SK-N-SH (cell line): Measurements from ENCODE around the gene EEFSEC. TPM values are rescaled to one million over a fixed set of nuclear protein-coding genes. Genes with fewer than 3 reads are reported as not detected.

Experiments used
- CTCF ChIA-PET: fragments of 300-600, 350-600 bp; formaldehyde crosslinking; extraction: SDS; loops from one replicate; lab custom pipeline; 2021; lab: Yijun Ruan, JAX
- POLR2A ChIA-PET: fragments of 350-600 bp; sonication (Branson Sonifier 250); formaldehyde crosslinking; extraction: SDS; loops from one replicate; lab custom pipeline; 2020; ENCODE audit warnings: antibody characterized with exemption, inconsistent platforms; lab: Yijun Ruan, JAX
- DNase-seq: peaks from one replicate; pipeline ENCODE4 v3.0.0; 2012
- H2AFZ ChIP-seq: fragments of 200-600 bp; sonication (generic); 2 replicates; pipeline ENCODE4 v1.8.1; 2016; ENCODE audit warnings: antibody characterized with exemption, mild to moderate bottlenecking, low read depth
- H3F3A ChIP-seq: fragments of 200-600 bp; sonication (generic); replicated peaks from 2 replicates; pipeline ENCODE3; 2016; ENCODE audit warnings: antibody characterized with exemption, mild to moderate bottlenecking; ENCODE audit not compliant: insufficient read depth
- H3K27ac ChIP-seq, 2 experiments: fragments of 200-500 bp in 1 of 2; fragments of 200-600 bp in 1 of 2; sonication (Bioruptor generic) in 1 of 2; sonication (generic), shearing (Covaris generic) in 1 of 2; 2 replicates each; pipeline versions ENCODE4 v1.5.1 to v1.6.1; 2014 to 2016; ENCODE audit warnings: low read depth in 2 of 2, inconsistent platforms in 1 of 2, low read length in 1 of 2, mild to moderate bottlenecking in 1 of 2, mixed read lengths in 1 of 2
- H3K27me3 ChIP-seq: fragments of 200-600 bp; sonication (generic), shearing (Covaris generic); 2 replicates; pipeline ENCODE4 v1.6.1; 2016; ENCODE audit warnings: mixed run types; ENCODE audit not compliant: insufficient read depth
- H3K36me3 ChIP-seq, 2 experiments: fragments of 200-500 bp in 1 of 2; fragments of 200-600 bp in 1 of 2; sonication (Bioruptor generic) in 1 of 2; sonication (generic) in 1 of 2; replicated peaks in 1 of 2; 2 replicates each; pipeline versions ENCODE3 to v1.5.1; 2014 to 2016; ENCODE audit warnings: low read length in 1 of 2, mild to moderate bottlenecking in 1 of 2; ENCODE audit not compliant: insufficient read depth in 2 of 2, control insufficient read depth in 1 of 2
- H3K4me1 ChIP-seq, 2 experiments: fragments of 200-500 bp in 1 of 2; fragments of 200-600 bp in 1 of 2; sonication (Bioruptor generic) in 1 of 2; sonication (generic), shearing (Covaris generic) in 1 of 2; 2 replicates each; pipeline versions ENCODE4 v1.5.1 to v1.6.1; 2014 to 2016; ENCODE audit warnings: low read depth in 1 of 2, low read length in 1 of 2, mixed run types in 1 of 2; ENCODE audit not compliant: insufficient read depth in 2 of 2, control insufficient read depth in 1 of 2
- H3K4me2 ChIP-seq: fragments of 200-600 bp; sonication (generic), shearing (Covaris generic); 2 replicates; pipeline ENCODE4 v1.6.1; 2017; ENCODE audit warnings: mixed run types
- H3K4me3 ChIP-seq, 2 experiments: fragments of 200-500 bp in 1 of 2; fragments of 200-600 bp in 1 of 2; sonication (Bioruptor generic) in 1 of 2; sonication (generic), shearing (Covaris generic) in 1 of 2; 2 replicates each; pipeline versions ENCODE4 v1.5.1 to v1.8.1; 2014 to 2016; ENCODE audit warnings: low read depth in 2 of 2, inconsistent platforms in 1 of 2, low read length in 1 of 2, mild to moderate bottlenecking in 1 of 2, mixed read lengths in 1 of 2, moderate library complexity in 1 of 2
- H3K79me2 ChIP-seq: fragments of 200-600 bp; sonication (generic); 2 replicates; pipeline ENCODE4 v1.8.1; 2017; ENCODE audit warnings: mild to moderate bottlenecking; ENCODE audit not compliant: insufficient read depth
- H3K9ac ChIP-seq: fragments of 200-600 bp; sonication (generic); 2 replicates; pipeline ENCODE4 v1.6.1; 2017; ENCODE audit warnings: mixed run types
- H3K9me2 ChIP-seq: fragments of 200-600 bp; sonication (generic); 2 replicates; pipeline ENCODE4 v1.6.1; 2017; ENCODE audit warnings: mixed run types
- H3K9me3 ChIP-seq: fragments of 200-600 bp; sonication (generic); 2 replicates; pipeline ENCODE4 v1.6.1; 2017; ENCODE audit warnings: mixed run types, mild to moderate bottlenecking, moderate library complexity
- H4K20me1 ChIP-seq: fragments of 200-600 bp; sonication (generic); 2 replicates; pipeline ENCODE4 v1.6.1; 2017; ENCODE audit warnings: mild to moderate bottlenecking, mixed run types; ENCODE audit not compliant: insufficient read depth
- CHD2 ChIP-seq: fragments of 150-350 bp; IDR thresholded peaks from 2 replicates; pipeline ENCODE4 v1.6.1; 2018; ENCODE audit warnings: low read length; ENCODE audit not compliant: partially characterized antibody
- FOSL2 ChIP-seq: IDR thresholded peaks from 2 replicates; pipeline ENCODE4 v1.4.0; 2012; ENCODE audit warnings: low read depth, mild to moderate bottlenecking, moderate library complexity, borderline replicate concordance
- JUND ChIP-seq: IDR thresholded peaks from 2 replicates; pipeline ENCODE4 v1.4.0; 2012
- MXI1 ChIP-seq: IDR thresholded peaks from 2 replicates; pipeline ENCODE4 v1.6.1; 2012; ENCODE audit warnings: mild to moderate bottlenecking, low read depth, low read length, improper control_type of control experiment
- POLR2AphosphoS5 ChIP-seq: IDR thresholded peaks from 2 replicates; pipeline ENCODE4 v1.6.1; 2012; ENCODE audit warnings: low read depth, low read length
- RAD21 ChIP-seq: IDR thresholded peaks from 2 replicates; pipeline ENCODE4 v1.6.1; 2012; ENCODE audit warnings: mild to moderate bottlenecking, low read length
- RCOR1 ChIP-seq: fragments of 150-350 bp; IDR thresholded peaks from 2 replicates; pipeline ENCODE4 v1.6.1; 2017; ENCODE audit warnings: antibody characterized with exemption, low read length
- RFX5 ChIP-seq: IDR thresholded peaks from 2 replicates; pipeline ENCODE4 v1.6.1; 2012; ENCODE audit warnings: mild to moderate bottlenecking, improper control_type of control experiment, low read length
- RXRA ChIP-seq: IDR thresholded peaks from 2 replicates; pipeline ENCODE4 v1.4.0; 2012; ENCODE audit warnings: low read depth, mild to moderate bottlenecking, borderline replicate concordance
- WGBS: methylation state at CpG from one replicate; pipeline ENCODE4 v1.1.6; 2017; ENCODE audit warnings: low lambda C conversion rate; 5-methylcytosine and 5-hydroxymethylcytosine counted together
- polyA plus RNA-seq, 3 experiments: library from polyadenylated mRNA; depleted of rRNA; stranded (reverse); fragments of >200 nt; gene quantifications; 2 replicates each; pipeline ENCODE4 v1.2.3, GENCODE V29; 2012
- TF ChIP-seq, protein P1 (sequence below): IDR thresholded peaks from 2 replicates; pipeline ENCODE4 v1.6.1; 2012; ENCODE audit warnings: mild to moderate bottlenecking, low read depth, low read length, moderate library complexity
- TF ChIP-seq, protein P2 (sequence below): IDR thresholded peaks from 2 replicates; pipeline ENCODE4 v1.4.0; 2012; ENCODE audit warnings: low read depth, borderline replicate concordance
- TF ChIP-seq, protein P3 (sequence below): IDR thresholded peaks from 2 replicates; pipeline ENCODE4 v1.4.0; 2012; ENCODE audit warnings: low read depth

EEFSEC gene
- polyA plus RNA-seq, 1 of the 3 experiments (the other 2 are of a cell fraction) = 12.4 TPM

DNA sequence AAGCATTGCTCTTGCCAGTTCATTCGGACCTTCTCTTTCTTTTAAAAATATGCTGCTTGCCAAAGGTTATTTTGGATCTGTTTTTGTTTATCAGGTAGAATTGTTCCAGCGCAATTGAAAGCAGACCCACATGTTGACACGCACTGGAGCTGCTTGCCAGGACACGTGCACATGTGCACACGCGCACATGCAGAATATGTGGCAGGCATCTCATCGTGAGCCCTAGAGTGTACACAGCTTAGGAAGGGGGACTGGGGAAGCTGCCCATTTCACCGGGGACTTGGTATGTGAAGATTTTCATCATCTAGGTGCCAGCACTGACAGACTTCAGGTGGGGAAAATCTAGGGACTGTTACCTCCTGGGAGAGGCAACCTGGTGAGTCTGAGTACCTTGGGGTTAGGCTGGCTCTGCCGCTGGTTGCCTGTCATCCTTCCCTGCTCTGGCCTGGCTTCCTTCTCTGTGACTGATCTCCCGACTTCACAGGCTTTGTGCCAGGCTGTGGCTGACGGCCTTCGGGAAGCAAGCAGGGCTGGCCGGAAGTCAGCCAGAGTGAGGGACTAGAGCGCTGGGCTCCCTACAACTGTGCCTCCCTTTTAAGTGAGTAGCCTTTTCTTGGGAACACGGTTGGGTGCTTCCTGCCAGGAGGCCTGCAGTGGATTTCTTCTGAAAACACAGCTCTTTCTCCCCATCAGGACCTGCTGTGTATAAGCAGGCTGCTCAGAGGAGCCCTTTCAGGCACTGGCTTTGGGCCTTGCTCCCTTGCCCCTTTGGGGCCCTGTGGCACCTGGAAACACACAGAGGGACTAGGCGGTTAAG is 129.3 kb downstream of the EEFSEC start (continued):
- TF ChIP-seq, protein P1, sequence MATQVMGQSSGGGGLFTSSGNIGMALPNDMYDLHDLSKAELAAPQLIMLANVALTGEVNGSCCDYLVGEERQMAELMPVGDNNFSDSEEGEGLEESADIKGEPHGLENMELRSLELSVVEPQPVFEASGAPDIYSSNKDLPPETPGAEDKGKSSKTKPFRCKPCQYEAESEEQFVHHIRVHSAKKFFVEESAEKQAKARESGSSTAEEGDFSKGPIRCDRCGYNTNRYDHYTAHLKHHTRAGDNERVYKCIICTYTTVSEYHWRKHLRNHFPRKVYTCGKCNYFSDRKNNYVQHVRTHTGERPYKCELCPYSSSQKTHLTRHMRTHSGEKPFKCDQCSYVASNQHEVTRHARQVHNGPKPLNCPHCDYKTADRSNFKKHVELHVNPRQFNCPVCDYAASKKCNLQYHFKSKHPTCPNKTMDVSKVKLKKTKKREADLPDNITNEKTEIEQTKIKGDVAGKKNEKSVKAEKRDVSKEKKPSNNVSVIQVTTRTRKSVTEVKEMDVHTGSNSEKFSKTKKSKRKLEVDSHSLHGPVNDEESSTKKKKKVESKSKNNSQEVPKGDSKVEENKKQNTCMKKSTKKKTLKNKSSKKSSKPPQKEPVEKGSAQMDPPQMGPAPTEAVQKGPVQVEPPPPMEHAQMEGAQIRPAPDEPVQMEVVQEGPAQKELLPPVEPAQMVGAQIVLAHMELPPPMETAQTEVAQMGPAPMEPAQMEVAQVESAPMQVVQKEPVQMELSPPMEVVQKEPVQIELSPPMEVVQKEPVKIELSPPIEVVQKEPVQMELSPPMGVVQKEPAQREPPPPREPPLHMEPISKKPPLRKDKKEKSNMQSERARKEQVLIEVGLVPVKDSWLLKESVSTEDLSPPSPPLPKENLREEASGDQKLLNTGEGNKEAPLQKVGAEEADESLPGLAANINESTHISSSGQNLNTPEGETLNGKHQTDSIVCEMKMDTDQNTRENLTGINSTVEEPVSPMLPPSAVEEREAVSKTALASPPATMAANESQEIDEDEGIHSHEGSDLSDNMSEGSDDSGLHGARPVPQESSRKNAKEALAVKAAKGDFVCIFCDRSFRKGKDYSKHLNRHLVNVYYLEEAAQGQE = no peak
- TF ChIP-seq MXI1 (no peak), POLR2AphosphoS5 (no peak)

DNA sequence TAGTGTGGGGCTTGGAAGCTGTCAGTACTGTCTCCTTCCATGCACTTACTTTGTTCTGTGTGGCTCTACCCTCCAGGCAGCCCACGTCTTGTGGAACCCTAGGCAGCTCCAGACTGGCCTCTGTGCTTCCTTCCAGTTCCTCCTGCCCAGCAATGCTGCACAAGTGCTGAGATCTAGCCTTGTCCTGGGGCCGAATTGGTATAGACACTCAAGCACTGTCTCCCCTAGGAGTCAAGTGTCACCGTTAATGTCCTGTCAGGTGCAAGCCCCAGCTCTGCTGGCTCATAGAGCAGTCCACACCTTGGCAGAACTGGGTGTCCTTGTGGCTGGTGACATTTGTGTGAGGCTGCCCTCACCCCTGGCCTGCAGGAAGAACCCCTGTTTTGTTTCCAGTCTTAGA is 130.1 kb downstream of the EEFSEC start:
- ChIA-PET POLR2A (interaction anchor here (0.6 to 1.6 kb wide), 3 partner anchors 125 to 200 kb away, joined by 4 to 5 read pairs (median 4); no protein-coding TSS in a partner anchor), CTCF (interaction anchor here (0.9 to 3.0 kb wide), 4 partner anchors 14 to 334 kb away, joined by 3 to 9 read pairs (median 4); no protein-coding TSS in a partner anchor)
- no peak overlapping the region for H3K4me3 ChIP-seq
- no peak for DNase-seq
- H3K9ac ChIP-seq = no peak overlapping the region
- no peaks in the 10 kb centered on the region for H3K36me3 ChIP-seq
- no peaks in the 10 kb centered on the region for H4K20me1 ChIP-seq
- WGBS = 100% methylated on average over 1 of the region's 3 CpGs
- no peaks in the 10 kb centered on the region for H3K79me2 ChIP-seq
- no peak for TF ChIP-seq JUND
- TF ChIP-seq POLR2AphosphoS5 = no peak
- no peak for TF ChIP-seq RCOR1
- no peak for TF ChIP-seq CHD2
- TF ChIP-seq RAD21 = no peak
- TF ChIP-seq, protein P2, sequence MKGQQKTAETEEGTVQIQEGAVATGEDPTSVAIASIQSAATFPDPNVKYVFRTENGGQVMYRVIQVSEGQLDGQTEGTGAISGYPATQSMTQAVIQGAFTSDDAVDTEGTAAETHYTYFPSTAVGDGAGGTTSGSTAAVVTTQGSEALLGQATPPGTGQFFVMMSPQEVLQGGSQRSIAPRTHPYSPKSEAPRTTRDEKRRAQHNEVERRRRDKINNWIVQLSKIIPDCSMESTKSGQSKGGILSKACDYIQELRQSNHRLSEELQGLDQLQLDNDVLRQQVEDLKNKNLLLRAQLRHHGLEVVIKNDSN = no peak
- TF ChIP-seq RXRA = no peak
- TF ChIP-seq RFX5 = no peak
- TF ChIP-seq FOSL2 = no peak
- TF ChIP-seq, protein P3, sequence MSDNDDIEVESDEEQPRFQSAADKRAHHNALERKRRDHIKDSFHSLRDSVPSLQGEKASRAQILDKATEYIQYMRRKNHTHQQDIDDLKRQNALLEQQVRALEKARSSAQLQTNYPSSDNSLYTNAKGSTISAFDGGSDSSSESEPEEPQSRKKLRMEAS = no peak
- H3K4me1 ChIP-seq = peaks cover 24 to 85% of the 10 kb centered on the region in 2 experiments
- H3K9me2 ChIP-seq = no peaks in the 10 kb centered on the region
- no peak overlapping the region for H2AFZ ChIP-seq
- H3K9me3 ChIP-seq = no peaks in the 10 kb centered on the region
- no peaks in the 10 kb centered on the region for H3K27me3 ChIP-seq
- H3F3A ChIP-seq = peaks cover 3% of the 10 kb centered on the region
- no peak overlapping the region for H3K4me2 ChIP-seq
- peak overlapping the region in 1 of 2 experiments; percentile 100; a peak in 2 of 4 replicates for H3K27ac ChIP-seq
